Chondrocyte (in vitro differentiated cells): ENCODE results near the gene KLF11. TPM values are rescaled to one million over a fixed set of nuclear protein-coding genes. Genes with fewer than 3 reads are reported as not detected.

ENCODE experiments used
- DNase-seq: peaks from one replicate; pipeline ENCODE4 v3.0.0; 2021; ENCODE audit warnings: mixed read lengths, low spot score
- H3K27ac Mint-ChIP-seq: one replicate; pipeline ENCODE4 v1.8.0; 2021; ENCODE audit warnings: mild to moderate bottlenecking, moderate library complexity, mixed read lengths; ENCODE audit not compliant: unreplicated experiment
- H3K27me3 Mint-ChIP-seq: 2 replicates; pipeline ENCODE4 v1.8.0; 2021; ENCODE audit warnings: low read depth, mixed read lengths
- H3K36me3 Mint-ChIP-seq: 2 replicates; pipeline ENCODE4 v1.8.0; 2021; ENCODE audit warnings: low read depth, mixed read lengths
- H3K4me1 Mint-ChIP-seq: 2 replicates; pipeline ENCODE4 v1.8.0; 2021; ENCODE audit warnings: low read depth, mild to moderate bottlenecking, mixed read lengths
- H3K4me3 Mint-ChIP-seq: one replicate; pipeline ENCODE4 v1.8.0; 2021; ENCODE audit warnings: mild to moderate bottlenecking, moderate library complexity, mixed read lengths; ENCODE audit not compliant: unreplicated experiment
- H3K9me3 Mint-ChIP-seq: 2 replicates; pipeline ENCODE4 v1.8.0; 2021; ENCODE audit warnings: low read depth, mixed read lengths
- total RNA-seq: library from RNA; stranded (reverse); gene quantifications from 3 replicates; pipeline ENCODE4 v1.2.1, GENCODE V29; 2021
- TF ChIP-seq, protein P1 (sequence below): fragments of 200-600 bp; sonication (generic); IDR thresholded peaks from 2 replicates; pipeline ENCODE4 v1.5.0; 2021; ENCODE audit warnings: antibody characterized with exemption, mild to moderate bottlenecking, moderate library complexity

The KLF11 gene
- total RNA-seq, 1 donor from 2014 or later, result 15.2 TPM

DNA sequence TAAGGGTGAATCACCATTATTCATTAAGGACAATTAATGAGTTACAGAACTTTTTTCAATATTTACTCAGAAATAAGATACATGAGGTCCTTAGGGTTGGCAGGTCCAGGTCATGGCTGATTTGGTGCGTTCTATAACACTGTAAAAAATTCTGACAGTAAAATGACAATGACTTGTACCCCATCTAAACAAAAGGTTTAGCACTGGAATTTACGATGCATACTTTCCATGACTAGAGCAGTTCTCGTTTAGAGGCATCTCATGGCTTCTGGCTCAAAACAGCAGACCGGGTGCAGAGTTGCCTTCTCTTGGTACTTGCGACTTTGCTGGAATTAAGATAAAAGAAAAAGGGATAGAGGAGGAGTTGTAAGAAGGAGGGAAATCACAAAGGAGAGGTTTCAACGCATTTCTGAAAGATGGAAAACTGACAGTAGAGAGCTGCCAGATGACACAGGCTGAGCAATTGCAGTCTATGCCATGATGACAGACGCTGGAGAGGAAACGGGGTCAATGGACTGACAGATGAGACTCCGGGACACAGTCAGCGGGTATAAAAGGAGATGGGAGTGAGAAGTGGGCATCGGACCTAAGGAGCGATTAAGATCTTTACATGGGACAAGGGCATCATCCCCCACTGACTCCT is 41.0 kb downstream of the KLF11 start:
- H3K27me3 Mint-ChIP-seq, result peaks cover 12% of the 10 kb centered on the region
- TF ChIP-seq, protein P1, sequence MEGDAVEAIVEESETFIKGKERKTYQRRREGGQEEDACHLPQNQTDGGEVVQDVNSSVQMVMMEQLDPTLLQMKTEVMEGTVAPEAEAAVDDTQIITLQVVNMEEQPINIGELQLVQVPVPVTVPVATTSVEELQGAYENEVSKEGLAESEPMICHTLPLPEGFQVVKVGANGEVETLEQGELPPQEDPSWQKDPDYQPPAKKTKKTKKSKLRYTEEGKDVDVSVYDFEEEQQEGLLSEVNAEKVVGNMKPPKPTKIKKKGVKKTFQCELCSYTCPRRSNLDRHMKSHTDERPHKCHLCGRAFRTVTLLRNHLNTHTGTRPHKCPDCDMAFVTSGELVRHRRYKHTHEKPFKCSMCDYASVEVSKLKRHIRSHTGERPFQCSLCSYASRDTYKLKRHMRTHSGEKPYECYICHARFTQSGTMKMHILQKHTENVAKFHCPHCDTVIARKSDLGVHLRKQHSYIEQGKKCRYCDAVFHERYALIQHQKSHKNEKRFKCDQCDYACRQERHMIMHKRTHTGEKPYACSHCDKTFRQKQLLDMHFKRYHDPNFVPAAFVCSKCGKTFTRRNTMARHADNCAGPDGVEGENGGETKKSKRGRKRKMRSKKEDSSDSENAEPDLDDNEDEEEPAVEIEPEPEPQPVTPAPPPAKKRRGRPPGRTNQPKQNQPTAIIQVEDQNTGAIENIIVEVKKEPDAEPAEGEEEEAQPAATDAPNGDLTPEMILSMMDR, result no peak
- H3K36me3 Mint-ChIP-seq, result no peaks in the 10 kb centered on the region
- H3K27ac Mint-ChIP-seq, result no peak overlapping the region
- H3K9me3 Mint-ChIP-seq, result no peaks in the 10 kb centered on the region
- peaks cover 20% of the 10 kb centered on the region for H3K4me1 Mint-ChIP-seq
- H3K4me3 Mint-ChIP-seq, result no peak overlapping the region
- peak; percentile 10 for DNase-seq

DNA sequence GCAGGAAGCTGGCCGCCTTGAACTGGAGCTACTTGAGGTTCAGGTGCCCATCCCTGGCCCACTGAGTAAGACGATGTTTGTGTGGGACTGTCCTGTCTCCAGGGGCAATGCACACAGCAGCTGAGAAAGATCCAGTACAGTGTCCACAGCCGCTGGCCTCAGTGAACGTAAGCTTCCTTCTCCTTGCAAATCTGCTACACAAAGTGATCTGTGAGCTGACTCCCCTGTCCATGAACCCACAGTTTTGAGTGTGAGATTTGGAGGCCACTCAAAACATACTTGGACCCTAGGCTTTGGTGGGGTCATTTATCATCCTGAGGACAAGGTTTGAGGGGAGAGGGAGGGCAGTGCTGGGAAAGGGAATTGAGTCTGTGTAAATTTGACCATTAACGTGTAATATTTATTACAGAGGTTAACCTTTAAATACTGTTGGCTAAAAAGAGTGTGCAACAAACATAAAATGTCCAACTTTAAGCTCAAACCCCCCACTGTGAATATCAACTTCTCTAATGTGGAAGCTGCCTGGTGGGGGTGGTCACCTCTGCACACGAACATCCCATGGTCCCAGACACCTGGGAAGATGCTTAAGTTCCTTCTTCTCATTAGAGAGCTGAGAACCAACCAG is 41.8 kb downstream of the KLF11 start:
- TF ChIP-seq, protein P1, result no peak
- H3K4me1 Mint-ChIP-seq, result peaks cover 20% of the 10 kb centered on the region
- DNase-seq, result no peak
- H3K27me3 Mint-ChIP-seq, result peaks cover 12% of the 10 kb centered on the region
- no peak overlapping the region for H3K27ac Mint-ChIP-seq
- no peaks in the 10 kb centered on the region for H3K36me3 Mint-ChIP-seq
- H3K4me3 Mint-ChIP-seq, result no peak overlapping the region
- H3K9me3 Mint-ChIP-seq, result no peaks in the 10 kb centered on the region

DNA sequence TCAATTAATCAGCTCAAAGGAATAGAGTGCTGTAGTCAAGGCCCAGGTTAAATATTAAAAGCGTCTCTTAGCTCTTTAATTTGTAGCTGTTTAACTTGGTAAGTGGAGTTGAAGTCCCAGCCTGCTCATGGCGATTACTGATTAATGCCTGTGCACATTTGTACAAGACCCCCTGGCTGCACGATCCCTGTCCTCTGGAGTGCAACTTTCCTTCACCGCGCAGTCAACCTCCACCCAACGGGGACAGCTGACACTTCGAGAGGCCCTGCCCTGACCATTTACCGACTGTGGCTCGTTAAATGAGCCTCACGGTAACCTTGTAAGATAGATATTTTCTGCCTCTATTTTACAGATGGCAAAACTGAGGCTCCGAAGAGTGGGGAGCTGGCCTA is 42.3 kb downstream of the KLF11 start:
- Mint-ChIP-seq H3K36me3 (no peaks in the 10 kb centered on the region), H3K4me1 (peaks cover 19% of the 10 kb centered on the region), H3K4me3 (no peak overlapping the region), H3K9me3 (no peaks in the 10 kb centered on the region), H3K27me3 (peaks cover 12% of the 10 kb centered on the region), H3K27ac (no peak overlapping the region)
- TF ChIP-seq, protein P1, result no peak
- DNase-seq, result no peak

DNA sequence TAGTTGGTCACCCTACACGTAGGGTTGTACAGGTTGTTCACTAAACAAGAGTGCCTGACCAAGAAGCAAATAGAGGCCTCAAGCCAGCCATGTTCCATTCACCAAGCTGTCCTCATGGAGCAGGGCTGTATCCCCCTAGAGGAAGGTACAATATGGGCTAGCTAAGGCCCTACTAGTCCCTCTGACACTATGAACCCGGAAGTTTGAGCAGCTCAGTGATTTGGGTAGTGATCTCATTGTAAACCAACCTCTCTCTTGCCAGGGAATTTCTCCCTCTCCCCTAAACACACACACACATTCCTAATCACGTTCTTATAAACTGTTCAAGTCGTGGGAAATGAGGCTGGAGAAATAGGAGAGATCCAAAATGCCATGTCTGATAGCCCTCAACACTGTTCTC is 43.6 kb downstream of the KLF11 start:
- H3K27me3 Mint-ChIP-seq, result peaks cover 13% of the 10 kb centered on the region
- no peak overlapping the region for H3K4me3 Mint-ChIP-seq
- H3K4me1 Mint-ChIP-seq, result peaks cover 13% of the 10 kb centered on the region
- H3K27ac Mint-ChIP-seq, result no peak overlapping the region
- TF ChIP-seq, protein P1, result no peak
- DNase-seq, result no peak
- H3K9me3 Mint-ChIP-seq, result peaks cover under 1% of the 10 kb centered on the region
- H3K36me3 Mint-ChIP-seq, result no peaks in the 10 kb centered on the region

DNA sequence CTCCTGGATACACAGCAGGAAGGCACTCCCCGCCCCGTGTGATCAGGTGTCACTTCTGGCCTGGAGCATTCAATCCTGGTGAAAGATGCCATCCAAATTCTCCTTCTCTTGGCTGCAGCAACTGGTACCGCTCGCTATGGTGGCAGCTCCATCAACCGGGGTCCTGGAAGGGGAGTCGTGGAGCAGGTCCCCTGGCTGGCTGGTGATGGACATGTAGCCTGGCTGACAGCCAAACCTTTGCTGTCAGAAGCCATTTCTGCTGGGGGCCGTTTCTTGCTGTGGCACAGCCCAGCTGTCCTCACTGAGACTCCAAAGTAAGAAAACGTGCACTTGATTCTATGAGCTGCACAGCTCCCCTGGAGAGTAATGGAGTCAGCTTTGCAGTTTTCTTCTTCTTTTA is 44.0 kb downstream of the KLF11 start:
- peak; percentile 44 for DNase-seq
- Mint-ChIP-seq H3K4me1 (peaks cover 13% of the 10 kb centered on the region), H3K27ac (no peak overlapping the region), H3K9me3 (peaks cover 3% of the 10 kb centered on the region), H3K4me3 (no peak overlapping the region), H3K36me3 (no peaks in the 10 kb centered on the region), H3K27me3 (peaks cover 13% of the 10 kb centered on the region)
- TF ChIP-seq, protein P1, result no peak
